GM18526 (cell line): ENCODE data around the gene CHP2.

Experiments
- POLR2A ChIP-seq: IDR thresholded peaks from 3 replicates; pipeline ENCODE4 v1.6.1; 2011; ENCODE audit not compliant: insufficient read length; ENCODE audit errors: extremely low read depth

Gene CHP2

DNA sequence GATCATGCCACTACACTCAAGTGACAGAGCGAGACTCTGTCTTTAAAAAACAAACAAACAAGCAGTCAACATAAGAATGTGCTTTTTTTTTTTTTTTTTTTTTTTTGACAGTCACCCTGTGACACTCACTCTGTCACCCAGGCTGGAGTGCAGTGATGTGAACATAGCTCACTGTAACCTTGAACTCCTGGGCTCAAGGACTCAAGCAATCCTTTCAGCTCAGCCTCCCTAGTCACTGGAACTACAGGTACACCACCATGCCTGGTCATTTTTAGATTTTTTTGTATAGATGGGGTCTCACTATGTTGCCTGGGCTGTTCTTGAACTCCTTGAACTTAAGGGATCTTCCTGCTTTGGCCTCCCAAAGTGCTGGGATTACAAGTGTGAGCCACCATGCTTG is 15.3 kb upstream of the CHP2 start:
- no peak for TF ChIP-seq POLR2A

DNA sequence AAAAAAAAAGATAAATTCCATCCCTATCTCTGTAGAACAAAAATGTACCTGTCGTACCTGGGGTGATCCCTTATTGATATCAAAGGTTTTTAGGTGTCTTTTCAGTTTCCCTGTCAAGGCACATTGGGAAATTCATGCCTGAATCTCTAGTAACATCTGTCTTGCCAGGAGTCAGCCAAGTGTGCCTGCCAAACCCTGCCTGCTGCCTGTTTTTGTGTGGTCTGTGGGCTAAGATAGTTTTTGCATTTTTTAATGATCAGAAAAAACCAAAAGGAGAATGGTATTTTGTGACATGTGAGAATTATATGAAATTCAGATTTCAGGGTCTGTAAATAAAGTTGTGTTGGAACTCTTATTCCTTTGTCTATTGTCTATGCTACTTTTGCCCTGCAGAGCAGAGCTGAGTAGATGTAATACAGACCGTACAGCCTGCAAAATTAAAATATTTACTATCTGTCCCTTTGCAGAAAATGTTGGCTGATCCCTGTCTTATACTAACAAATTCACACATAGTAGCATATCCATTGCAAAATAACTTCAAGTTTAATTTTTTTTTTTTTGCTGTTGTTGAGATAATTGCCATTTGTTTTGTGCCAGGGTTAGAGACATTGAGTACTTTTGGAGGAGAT is 13.0 kb upstream of the CHP2 start:
- no peak for TF ChIP-seq POLR2A

DNA sequence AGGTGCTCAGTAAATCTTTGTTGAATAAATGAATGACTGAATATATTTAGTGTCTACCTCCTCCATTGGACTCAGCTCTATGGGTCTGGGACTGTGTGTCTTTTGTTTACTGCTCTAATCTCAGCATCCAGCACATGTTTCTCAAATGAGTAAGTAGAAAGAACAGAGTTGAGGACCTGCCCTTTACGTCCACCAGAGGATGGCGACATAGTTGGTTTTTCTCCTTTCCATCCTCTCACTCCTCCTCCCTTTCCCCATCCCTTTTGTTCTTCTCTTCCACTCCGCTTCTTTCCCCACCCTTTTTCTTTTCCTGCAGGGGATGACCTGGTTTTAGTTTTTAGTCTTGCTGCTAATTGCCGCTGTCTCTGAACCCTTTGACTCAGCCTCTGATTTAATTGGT is 12.1 kb upstream of the CHP2 start:
- TF ChIP-seq POLR2A, result no peak

DNA sequence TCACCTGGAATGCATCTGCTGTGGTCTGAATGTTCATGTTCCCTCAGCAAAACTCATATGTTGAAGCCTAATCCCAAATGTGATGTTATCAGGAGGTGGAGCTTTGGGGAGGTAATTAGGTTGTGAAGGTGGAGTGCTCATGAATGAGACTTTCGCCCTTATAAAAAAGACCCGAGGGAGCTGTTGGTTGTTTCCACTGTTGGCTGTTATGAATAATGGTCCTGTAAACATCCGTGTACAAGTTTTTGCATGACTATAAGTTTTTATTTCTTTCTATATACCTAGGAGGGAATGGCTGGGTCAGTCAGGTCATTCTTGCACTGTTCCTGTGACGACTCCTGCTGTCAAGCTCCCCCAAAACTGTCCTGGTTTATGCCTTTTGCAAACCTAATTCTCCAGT is 9.6 kb upstream of the CHP2 start:
- TF ChIP-seq POLR2A, result no peak

DNA sequence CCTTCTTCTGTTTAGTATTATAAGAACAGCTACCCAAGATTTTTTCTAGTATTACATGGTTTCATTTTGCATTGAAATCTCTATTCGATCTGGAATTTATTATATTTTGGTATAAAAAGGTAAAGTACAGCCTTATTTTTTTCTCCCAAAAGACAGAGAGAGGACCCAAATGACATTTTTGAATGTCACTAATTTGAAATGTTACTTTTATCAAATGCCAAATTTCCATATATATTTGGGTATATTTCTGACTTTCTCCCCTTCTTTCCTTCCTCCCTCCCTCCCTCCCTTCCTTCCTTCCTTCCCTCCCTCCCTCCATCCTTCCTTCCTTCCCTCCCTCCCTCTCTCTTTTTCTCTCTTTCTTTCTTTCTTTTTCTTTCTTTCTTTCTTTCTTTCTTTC is 6.2 kb upstream of the CHP2 start:
- no peak for TF ChIP-seq POLR2A

DNA sequence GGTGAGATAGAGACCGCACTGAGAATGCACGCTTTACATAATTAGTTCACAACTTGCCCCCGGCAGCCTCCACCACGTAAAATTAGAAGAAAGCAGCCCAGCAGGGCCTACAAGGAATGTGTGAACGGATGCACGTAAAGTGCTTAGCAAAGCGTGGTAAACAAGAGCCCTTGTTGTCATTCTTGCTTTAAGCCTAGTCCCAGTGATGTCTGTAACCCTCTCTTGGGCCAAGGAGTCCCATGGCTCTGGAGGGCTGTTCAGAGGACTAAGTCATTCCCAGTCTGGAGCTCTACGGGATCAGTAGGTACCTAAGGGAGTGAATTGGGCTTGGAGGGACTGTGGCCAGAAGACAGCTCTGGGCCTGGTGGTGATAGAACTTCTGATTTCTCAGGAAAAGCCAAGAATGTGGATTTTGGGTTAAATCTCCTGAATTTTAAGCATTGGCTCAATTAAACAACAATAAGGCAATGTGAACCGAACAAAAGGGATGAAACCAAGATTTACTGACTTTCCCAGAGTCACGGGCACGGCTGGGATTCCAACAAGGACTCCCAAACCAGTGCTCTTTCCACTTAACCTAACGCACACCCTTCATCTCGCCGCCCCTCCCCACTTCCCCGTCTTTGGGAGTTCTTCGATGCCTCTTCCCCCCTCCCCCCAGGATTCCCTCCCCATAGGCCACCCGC is 775 bp upstream of the CHP2 start:
- no peak for TF ChIP-seq POLR2A

DNA sequence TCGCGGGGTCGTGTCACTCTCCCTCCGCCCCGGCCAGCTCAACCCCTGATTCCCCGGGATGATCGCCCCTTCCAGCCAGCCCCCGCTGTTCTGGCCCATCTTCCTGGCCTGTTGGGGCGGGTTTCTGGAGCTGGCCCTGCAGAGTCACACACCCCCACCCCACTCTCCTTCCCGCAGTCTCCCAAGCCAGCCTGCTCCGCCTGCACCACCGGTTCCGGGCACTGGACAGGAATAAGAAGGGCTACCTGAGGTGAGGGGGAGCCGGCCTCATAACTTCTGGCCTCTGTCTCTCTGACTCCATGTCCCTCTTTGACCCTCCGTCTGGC is 621 bp downstream of the CHP2 start:
- TF ChIP-seq POLR2A, result no peak

DNA sequence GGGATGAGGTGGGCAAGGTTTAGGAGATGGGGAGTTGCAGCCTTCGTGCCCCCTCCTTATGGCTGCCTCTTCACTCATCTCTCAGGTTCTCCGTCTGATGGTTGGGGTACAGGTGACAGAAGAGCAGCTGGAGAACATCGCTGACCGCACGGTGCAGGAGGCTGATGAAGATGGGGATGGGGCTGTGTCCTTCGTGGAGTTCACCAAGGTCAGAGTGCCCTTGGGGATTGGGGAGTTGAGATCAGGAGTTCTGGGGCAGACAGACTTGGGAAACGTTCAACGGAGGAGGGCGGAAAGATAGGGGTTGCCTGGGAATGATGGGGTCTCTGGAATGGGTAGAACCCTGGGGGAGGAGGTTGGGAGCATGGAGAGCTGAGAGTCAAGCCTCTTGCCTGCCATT is 2.3 kb downstream of the CHP2 start:
- TF ChIP-seq POLR2A, result no peak

DNA sequence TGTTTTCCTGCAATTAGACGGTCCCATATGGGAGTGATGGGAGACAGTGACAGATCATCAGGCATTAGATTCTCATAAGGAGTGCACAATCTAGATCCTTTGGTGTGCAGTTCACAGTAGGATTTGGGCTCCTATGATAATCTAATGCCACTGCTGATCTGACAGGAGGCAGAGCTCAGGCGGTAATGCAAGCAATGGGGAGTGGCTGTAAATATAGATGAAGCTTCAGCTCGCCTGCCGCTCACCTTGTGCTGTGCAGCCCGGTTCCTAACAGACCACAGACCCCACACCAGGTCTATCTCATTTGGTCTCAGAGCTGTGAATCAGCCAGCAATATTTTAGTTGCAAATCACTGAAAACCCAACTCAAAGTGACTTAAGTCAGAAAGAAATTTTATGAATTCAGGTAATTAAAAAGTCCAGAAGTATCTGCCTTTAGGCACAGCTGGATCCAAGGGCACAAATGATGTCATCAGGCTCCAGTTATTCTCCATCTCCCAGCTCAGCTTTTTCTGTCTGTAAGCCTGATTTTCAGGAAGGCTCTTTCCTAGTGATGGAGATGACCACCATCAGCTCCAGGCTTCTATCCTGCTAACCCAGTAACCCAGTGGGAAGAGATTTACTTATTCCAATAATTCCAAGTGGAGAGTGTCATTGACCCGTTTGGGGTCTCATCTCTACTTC is 3.3 kb downstream of the CHP2 start:
- no peak for TF ChIP-seq POLR2A

DNA sequence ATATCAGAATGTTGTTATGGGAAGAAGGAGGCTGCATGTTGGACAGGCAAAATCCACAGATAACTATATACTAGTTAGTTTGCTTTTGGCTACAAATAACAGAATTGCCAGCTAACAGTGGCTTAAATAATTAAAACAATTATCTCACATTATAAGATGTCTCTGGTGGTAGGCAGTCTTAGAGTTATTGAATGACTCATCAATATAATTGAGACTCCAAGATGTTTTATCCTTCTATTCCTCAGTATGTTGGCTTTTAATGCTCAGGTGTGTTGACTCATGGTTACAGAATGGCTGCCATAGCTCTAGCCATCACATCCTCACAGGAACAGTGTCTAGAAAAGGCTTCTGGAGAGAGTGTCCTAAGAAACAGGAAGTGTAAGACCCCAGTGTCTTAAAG is 11.1 kb downstream of the CHP2 start:
- no peak for TF ChIP-seq POLR2A

DNA sequence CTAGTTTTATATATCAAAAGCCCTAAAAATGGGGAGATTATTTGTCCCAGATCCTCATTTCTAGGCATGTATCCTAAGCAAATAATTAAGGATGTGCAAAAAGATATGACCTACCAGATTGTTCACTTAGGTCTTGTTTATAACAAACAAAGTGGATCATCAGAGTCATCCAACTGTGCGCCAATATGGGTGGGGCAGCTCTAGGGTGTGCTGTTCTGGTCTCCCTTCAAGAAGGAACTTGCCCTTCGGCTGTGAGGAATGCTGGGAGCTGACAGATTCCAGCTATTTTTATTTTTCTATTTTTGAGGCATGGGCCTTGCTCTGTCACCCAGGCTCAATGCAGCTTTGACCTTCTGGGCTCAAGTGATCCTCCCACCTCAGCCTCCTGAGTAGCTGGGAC is 13.8 kb downstream of the CHP2 start:
- no peak for TF ChIP-seq POLR2A

DNA sequence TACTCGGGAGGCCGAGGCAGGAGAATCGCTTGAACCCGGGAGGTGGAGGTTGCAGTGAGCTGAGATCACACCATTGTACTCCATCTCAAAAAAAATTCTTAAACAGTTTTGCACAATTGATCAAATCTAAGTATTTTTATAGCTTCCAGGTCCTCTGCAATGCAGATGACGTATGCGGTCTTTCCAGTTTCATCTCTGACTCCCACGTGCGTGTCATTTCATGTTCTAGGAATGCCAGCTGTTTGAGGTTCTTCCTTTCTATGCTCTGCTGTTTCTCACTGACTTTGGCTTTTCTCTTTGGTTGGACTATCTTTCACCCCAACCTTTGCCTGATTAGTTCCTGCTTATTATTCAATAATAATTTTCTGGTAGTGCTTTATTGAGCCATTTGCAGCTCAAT is 16.2 kb downstream of the CHP2 start:
- TF ChIP-seq POLR2A, result no peak

DNA sequence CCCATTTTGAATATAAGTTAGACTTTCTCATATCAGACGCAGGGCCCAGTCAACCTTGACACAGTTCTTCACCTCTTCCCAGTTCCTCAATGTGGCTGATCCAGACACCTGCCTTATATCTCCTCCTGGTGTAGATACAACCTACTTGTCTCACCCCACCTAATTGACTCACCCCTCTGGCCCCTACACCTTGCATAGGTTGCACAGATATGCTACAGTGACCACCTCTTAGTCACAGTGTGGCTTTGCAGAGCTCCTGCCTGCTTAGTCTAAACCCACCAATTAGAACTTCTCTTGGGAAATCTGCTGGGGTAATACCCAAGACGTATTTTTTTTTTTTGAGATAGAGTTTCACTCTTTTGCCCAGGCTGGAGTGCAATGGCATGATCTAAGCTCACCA is 16.8 kb downstream of the CHP2 start:
- no peak for TF ChIP-seq POLR2A

DNA sequence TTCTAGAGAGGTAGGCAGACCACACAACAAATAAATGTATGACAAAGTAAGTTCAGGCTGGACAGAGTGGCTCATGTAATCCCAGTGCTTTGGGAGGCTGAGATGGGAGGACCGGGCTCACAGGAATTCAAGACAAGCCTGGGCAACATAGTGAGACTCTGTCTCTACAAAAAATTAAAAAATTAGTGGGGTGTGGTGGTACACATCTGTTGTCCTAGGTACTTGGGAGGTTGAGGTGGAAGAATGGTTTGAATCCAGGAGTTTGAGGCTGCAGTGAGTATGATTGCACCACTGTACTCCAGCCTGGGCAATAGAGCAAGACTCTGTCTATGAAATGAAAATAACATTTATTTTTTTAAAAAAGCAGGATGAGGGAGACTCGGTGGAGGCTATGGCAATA is 18.5 kb downstream of the CHP2 start:
- TF ChIP-seq POLR2A, result no peak

DNA sequence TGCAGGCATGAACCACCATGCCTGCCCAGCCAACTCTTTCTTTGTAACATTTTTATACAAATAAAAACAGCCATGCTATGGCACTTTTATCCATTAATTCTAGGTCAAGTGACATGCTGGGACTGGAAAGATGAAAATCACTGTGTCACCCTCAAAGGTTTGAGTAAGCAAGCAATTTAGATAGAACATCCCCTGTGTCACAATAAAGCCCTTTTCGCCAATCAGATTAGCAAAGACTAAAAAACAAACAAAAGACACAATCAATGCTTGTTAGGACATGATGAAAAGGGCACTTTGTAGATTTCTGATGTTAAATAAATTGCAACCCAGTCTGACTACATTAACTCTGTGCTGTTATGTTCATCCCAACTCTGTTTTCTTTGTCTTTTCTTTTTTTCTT is 26.4 kb downstream of the CHP2 start:
- no peak for TF ChIP-seq POLR2A

DNA sequence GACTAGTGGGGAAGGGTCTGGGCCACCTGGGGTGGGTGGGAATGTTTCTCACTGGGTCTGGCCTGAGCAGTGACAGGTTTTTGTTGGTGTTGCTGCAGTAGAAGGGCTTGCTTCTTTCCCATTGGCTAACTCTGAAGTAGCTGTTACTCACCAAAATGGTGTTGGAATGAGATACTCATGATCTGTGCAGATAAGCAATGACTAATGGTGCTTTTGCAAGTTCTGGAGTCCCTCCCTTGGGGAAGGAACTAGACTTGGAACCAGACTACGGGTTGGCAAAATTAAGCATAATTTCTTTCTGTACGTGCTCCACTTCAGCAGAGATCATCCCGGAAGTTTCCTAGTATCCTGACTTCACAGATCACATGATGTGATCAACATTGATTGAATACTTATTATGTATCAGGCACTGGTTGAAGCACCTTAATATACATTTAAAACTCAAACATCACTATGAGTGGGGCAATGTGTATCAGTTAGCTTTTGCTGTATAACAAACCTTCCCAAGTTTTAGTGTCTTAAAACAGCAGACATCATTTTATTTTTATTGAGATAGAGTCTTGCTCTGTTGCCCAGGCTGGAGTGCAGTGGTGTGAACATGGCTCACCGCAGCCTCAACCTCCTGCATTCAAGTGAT is 30.1 kb downstream of the CHP2 start:
- no peak for TF ChIP-seq POLR2A

DNA sequence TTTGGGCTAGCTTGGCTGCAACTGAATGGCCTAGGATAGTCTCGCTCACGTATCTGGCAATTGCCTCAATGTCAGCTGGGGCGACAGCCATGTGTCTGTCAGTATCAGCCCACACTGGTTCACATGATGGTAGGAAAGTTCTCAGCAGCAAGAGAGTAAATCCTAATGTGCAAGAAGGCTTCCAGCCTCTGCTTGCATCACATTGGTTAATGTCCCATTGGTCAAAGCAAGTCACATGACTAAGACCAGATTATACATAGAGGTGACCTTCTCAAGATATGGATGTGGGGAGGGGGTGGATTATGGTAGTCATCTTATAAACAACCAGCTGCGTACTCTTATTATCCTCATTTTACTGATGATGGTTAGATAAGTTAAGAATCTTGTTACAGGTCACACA is 31.0 kb downstream of the CHP2 start:
- TF ChIP-seq POLR2A, result no peak

DNA sequence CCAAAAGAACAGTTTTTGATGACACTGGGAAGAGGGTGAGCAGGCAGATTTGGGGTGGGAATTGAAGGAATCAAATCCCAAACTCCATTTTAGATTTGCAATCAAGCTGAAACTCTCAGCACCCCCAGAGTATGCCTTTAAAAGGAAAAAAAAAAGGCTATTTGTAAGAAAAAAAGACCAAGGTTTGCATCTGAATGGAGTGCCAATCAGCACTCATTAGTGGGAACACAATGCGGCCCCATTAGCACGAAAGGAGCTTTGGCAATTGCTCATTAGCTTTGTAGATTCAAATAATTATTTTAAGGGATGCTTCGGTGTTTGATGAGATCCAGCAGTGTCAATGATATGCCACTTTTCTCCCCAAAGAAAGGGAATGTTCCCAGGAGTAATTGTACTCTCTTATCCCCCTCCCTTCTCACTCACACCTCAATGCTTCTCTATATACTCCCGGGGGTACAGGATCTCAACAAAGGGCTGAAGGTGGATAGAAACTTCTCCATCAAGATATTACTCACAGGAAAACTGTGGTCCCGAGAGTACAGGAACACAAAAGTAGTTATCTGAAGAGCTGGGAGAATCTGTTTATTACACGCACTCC is 32.2 kb downstream of the CHP2 start:
- no peak for TF ChIP-seq POLR2A
